GDM1 (cell line): Measurements from ENCODE around the gene C10orf90.
A peak's percentile ranks its signal among the peaks of the same experiment; 100 is the strongest.

Experiments
- DNase-seq: peaks from one replicate; lab custom pipeline; 2025; lab: John Stamatoyannopoulos, UW

C10orf90 gene

GRCh38 chr10:126634347-126634746 is 36.1 kb downstream of the C10orf90 start:
- no peak for DNase-seq

- no peak for DNase-seq
Measured at GRCh38 chr10:126632705-126633104, 37.8 kb downstream of the C10orf90 start.

- DNase-seq = no peak
Measured at GRCh38 chr10:126629925-126630624, 40.4 kb downstream of the C10orf90 start.

- DNase-seq = no peak
Measured at GRCh38 chr10:126628746-126629145, 41.7 kb downstream of the C10orf90 start.

GRCh38 chr10:126621846-126622245 is 48.6 kb downstream of the C10orf90 start:
- DNase-seq = no peak

GRCh38 chr10:126618466-126618865 is 52.0 kb downstream of the C10orf90 start:
- no peak for DNase-seq

GRCh38 chr10:126617733-126618132 is 52.8 kb downstream of the C10orf90 start:
- DNase-seq = no peak

- no peak for DNase-seq
Measured at GRCh38 chr10:126617208-126617607, 53.3 kb downstream of the C10orf90 start.

GRCh38 chr10:126616737-126617136 is 53.8 kb downstream of the C10orf90 start:
- DNase-seq = no peak

- DNase-seq = no peak
Measured at GRCh38 chr10:126611303-126611702, 59.2 kb downstream of the C10orf90 start.

GRCh38 chr10:126609566-126609965 is 60.9 kb downstream of the C10orf90 start:
- DNase-seq = no peak

GRCh38 chr10:126599949-126600682 is 70.4 kb downstream of the C10orf90 start:
- DNase-seq = no peak

- DNase-seq = peak; percentile 36
Measured at GRCh38 chr10:126598009-126598408, 72.5 kb downstream of the C10orf90 start.

GRCh38 chr10:126597211-126597610 is 73.3 kb downstream of the C10orf90 start:
- no peak for DNase-seq

- DNase-seq = no peak
Measured at GRCh38 chr10:126596472-126597016, 73.9 kb downstream of the C10orf90 start.

GRCh38 chr10:126595160-126595559 is 75.3 kb downstream of the C10orf90 start:
- no peak for DNase-seq

- no peak for DNase-seq
Measured at GRCh38 chr10:126593968-126594701, 76.4 kb downstream of the C10orf90 start.

GRCh38 chr10:126592901-126593300 is 77.6 kb downstream of the C10orf90 start:
- no peak for DNase-seq

- DNase-seq = no peak
Measured at GRCh38 chr10:126588024-126588423, 82.5 kb downstream of the C10orf90 start.

GRCh38 chr10:126586878-126587277 is 83.6 kb downstream of the C10orf90 start:
- DNase-seq = no peak

GRCh38 chr10:126586128-126586527 is 84.4 kb downstream of the C10orf90 start:
- no peak for DNase-seq

GRCh38 chr10:126585249-126586017 is 85.1 kb downstream of the C10orf90 start:
- DNase-seq = no peak
